Heart right ventricle (tissue), 16 donors: Measurements from ENCODE around the gene RBM4B. TPM values are rescaled to one million over a fixed set of nuclear protein-coding genes. Genes with fewer than 3 reads are reported as not detected.

Source experiments
- ATAC-seq, 8 donors: fragments of 200-7000 bp; cut with Tn5 transposase; one replicate each; pipeline ENCODE4 v1.9.1; 2020; ENCODE audit warnings: mild to moderate bottlenecking in 8 of 8, moderate library complexity in 8 of 8, moderate number of reproducible peaks in 1 of 8
- DNase-seq, 2 donors: peaks; one replicate each; pipeline ENCODE4 v3.0.0-alpha.2; 2020
- H3K27ac ChIP-seq, 10 donors: fragments of 200-600 bp; sonication (generic) in 2 of 10; one replicate each; pipeline versions ENCODE4 v1.5.0 to v1.8.0; 2020 to 2022; ENCODE audit warnings: mild to moderate bottlenecking in 3 of 10
- H3K27me3 ChIP-seq, 7 donors: fragments of 200-600 bp; one replicate each; pipeline ENCODE4 v1.8.0; 2021 to 2022; ENCODE audit warnings: mild to moderate bottlenecking in 2 of 7
- H3K36me3 ChIP-seq, 9 donors: fragments of 200-600 bp; sonication (generic) in 1 of 9; one replicate each; pipeline versions ENCODE4 v1.5.0 to v1.8.0; 2020 to 2022; ENCODE audit warnings: mild to moderate bottlenecking in 2 of 9
- H3K4me1 ChIP-seq, 9 donors: fragments of 200-600 bp; sonication (generic) in 1 of 9; one replicate each; pipeline versions ENCODE4 v1.5.0 to v1.8.0; 2020 to 2022; ENCODE audit warnings: mild to moderate bottlenecking in 4 of 9
- H3K4me3 ChIP-seq, 10 donors: fragments of 200-600 bp; sonication (generic) in 2 of 10; one replicate each; pipeline versions ENCODE4 v1.5.0 to v1.8.0; 2020 to 2022; ENCODE audit warnings: mild to moderate bottlenecking in 7 of 10, moderate library complexity in 2 of 10
- H3K9me3 ChIP-seq, 11 donors: fragments of 200-600 bp in 10 of 11; sonication (generic) in 2 of 11; one replicate each; pipeline versions ENCODE4 v1.5.0 to v1.8.0; 2013 to 2022; ENCODE audit warnings: mild to moderate bottlenecking in 2 of 11, control low read depth in 1 of 11, moderate library complexity in 1 of 11
- WGBS, 2 donors: extraction: QIAGEN DNeasy Blood & Tissue Kit; methylation state at CpG; one replicate each; pipeline ENCODE4 v1.1.7; 2013; ENCODE audit warnings: inconsistent platforms in 1 of 2; 5-methylcytosine and 5-hydroxymethylcytosine counted together
- intact Hi-C, 10 donors: fragments of 100-400 bp; cut with DNase I; formaldehyde crosslinking; loops; one replicate each; pipeline versions ENCODE4 v1.11.1 to v1.14.2; 2022
- polyA plus RNA-seq, 2 donors: library from polyadenylated mRNA; stranded (reverse); fragments of 200-250 nt; gene quantifications; one replicate each; pipeline ENCODE4 v1.2.3, GENCODE V29; 2013
- total RNA-seq, 10 donors: library from RNA; stranded (reverse); fragmentation: NEBNext Ultra II Directional in 3 of 10; extraction: Animal tissue kit (Norgen Biotek cat#: 25700) in 3 of 10; gene quantifications; one replicate each; pipeline versions ENCODE4 v1.2.1 to v1.2.4, GENCODE V29; 2021 to 2023
- TF ChIP-seq, protein P1 (sequence below), 9 donors: fragments of 200-600 bp; sonication (generic) in 2 of 9; IDR thresholded peaks; one replicate each; pipeline versions ENCODE4 v1.5.0 to v1.8.0; 2021 to 2022; ENCODE audit warnings: antibody characterized with exemption in 9 of 9, mild to moderate bottlenecking in 5 of 9, moderate library complexity in 1 of 9
- donor health status: Arrhythmogenic right ventricular cardiomyopathy.
- donor health status: ischemic (EF 13 %, LVEDD 7.1; RV severe dilation, severe dysfunction).
- donor health status: healthy with polysubstance abuse.
- donor health status: DM: no; HTN: yes; CAD: no.
- donor health status: DM: no; HTN: no; CAD: no.
- donor health status: ischemic (EF 25% LVEDD 6.9; RV normal size, moderate dysfunction).
- donor health status: ischemic (EF 25% LVEDD 5.7; RV mildly dilated, moderate dysfunction).
- donor health status: healthy.
- donor health status: DM: yes; HTN: yes; CAD: no.
- donor health status: Ischemic cardiomyopathy.
- donor health status: ischemic (EF 35%, LVEDD 5.7; RV mildly dilated, moderate dysfunction).
- donor health status: nonischemic (EF 11% LVEDD 7.7; RV severe dilation, severe dysfunction).
- donor health status: DM: yes; HTN: yes; CAD: no.
- donor health status: PGD.
- donor health status: ischemic (EF 29% LVEDD 5.4; RV normal size, mild dysfunction).
- donor health status: nonischemic (EF 23%, LVEDD 6.1; RV moderate dilation, normal function).

Gene RBM4B
- total and polyA plus RNA-seq, 12 donors, result 5.7 to 12.6 (median 9.0) TPM

- no peak for ATAC-seq
- Histone ChIP-seq H3K27me3 (no peaks in the 10 kb centered on the region), H3K9me3 (no peaks in the 10 kb centered on the region), H3K4me3 (no peak overlapping the region), H3K27ac (no peak overlapping the region), H3K4me1 (peaks cover 0 to 8% (median 5%) of the 10 kb centered on the region in 9 donors), H3K36me3 (no peaks in the 10 kb centered on the region)
- intact Hi-C loops, result loop anchor here in 2 of 10 donors (2.0 to 5.0 kb wide), 3 partner anchors 140 to 379 kb away; no protein-coding TSS in a partner anchor
- WGBS, 2 donors, result 90 to 92% methylated on average over 20 of the region's 20 CpGs
- no peak for DNase-seq
- TF ChIP-seq, protein P1, sequence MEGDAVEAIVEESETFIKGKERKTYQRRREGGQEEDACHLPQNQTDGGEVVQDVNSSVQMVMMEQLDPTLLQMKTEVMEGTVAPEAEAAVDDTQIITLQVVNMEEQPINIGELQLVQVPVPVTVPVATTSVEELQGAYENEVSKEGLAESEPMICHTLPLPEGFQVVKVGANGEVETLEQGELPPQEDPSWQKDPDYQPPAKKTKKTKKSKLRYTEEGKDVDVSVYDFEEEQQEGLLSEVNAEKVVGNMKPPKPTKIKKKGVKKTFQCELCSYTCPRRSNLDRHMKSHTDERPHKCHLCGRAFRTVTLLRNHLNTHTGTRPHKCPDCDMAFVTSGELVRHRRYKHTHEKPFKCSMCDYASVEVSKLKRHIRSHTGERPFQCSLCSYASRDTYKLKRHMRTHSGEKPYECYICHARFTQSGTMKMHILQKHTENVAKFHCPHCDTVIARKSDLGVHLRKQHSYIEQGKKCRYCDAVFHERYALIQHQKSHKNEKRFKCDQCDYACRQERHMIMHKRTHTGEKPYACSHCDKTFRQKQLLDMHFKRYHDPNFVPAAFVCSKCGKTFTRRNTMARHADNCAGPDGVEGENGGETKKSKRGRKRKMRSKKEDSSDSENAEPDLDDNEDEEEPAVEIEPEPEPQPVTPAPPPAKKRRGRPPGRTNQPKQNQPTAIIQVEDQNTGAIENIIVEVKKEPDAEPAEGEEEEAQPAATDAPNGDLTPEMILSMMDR (IDR thresholded peaks at IDR 0.05), result no peak
These were observed 15.2 kb upstream of the RBM4B start for GRCh38 chr11:66692871-66693331.

DNA sequence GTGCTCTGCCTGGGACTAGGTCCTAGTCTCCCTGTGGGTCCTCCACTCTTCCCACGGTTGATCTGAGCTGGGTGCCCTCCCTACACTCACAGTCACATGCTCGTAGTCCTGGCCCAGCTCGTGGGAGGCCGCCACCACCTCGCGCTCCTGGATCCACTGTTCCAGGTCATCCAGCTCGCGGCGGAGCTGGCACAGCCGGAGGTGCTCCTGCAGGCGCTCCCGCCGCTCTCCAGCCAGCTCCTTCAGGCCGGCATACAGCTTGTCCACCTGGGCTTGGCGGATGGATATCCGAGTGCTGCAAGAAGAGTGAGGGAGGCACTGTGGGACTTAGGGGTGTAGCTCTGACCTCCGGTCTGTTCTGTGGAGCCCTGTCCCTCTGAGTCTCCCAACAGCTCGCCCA is 14.8 kb upstream of the RBM4B start:
- 93 to 95% methylated on average over 18 of the region's 18 CpGs for WGBS, 2 donors
- no peaks in the 10 kb centered on the region for H3K36me3 ChIP-seq
- intact Hi-C loops, result loop anchor here in 2 of 10 donors (2.0 to 5.0 kb wide), 3 partner anchors 140 to 380 kb away; no protein-coding TSS in a partner anchor
- ATAC-seq (no peak), DNase-seq (no peak)
- H3K27me3 ChIP-seq, result no peaks in the 10 kb centered on the region
- H3K4me3 ChIP-seq, result no peak overlapping the region
- H3K27ac ChIP-seq, result no peak overlapping the region
- H3K4me1 ChIP-seq, result peaks cover 0 to 8% (median 5%) of the 10 kb centered on the region in 9 donors
- TF ChIP-seq, protein P1 (IDR thresholded peaks at IDR 0.05), result no peak
- no peaks in the 10 kb centered on the region for H3K9me3 ChIP-seq

- H3K4me1 ChIP-seq, result peaks cover 0 to 8% (median 5%) of the 10 kb centered on the region in 9 donors
- H3K36me3 ChIP-seq, result no peaks in the 10 kb centered on the region
- H3K27me3 ChIP-seq, result no peaks in the 10 kb centered on the region
- no peak for DNase-seq
- H3K9me3 ChIP-seq, result no peaks in the 10 kb centered on the region
- TF ChIP-seq, protein P1 (IDR thresholded peaks at IDR 0.05), result no peak
- intact Hi-C loops, result loop anchor here in 2 of 10 donors (5.0 kb wide), 2 partner anchors 191 to 381 kb away; no protein-coding TSS in a partner anchor
- WGBS, 2 donors, result 91 to 93% methylated on average over 38 of the region's 38 CpGs
- H3K4me3 ChIP-seq, result no peak overlapping the region
- ATAC-seq, result no peak
- no peak overlapping the region for H3K27ac ChIP-seq
These were observed 13.8 kb upstream of the RBM4B start for GRCh38 chr11:66691311-66691980.

DNA sequence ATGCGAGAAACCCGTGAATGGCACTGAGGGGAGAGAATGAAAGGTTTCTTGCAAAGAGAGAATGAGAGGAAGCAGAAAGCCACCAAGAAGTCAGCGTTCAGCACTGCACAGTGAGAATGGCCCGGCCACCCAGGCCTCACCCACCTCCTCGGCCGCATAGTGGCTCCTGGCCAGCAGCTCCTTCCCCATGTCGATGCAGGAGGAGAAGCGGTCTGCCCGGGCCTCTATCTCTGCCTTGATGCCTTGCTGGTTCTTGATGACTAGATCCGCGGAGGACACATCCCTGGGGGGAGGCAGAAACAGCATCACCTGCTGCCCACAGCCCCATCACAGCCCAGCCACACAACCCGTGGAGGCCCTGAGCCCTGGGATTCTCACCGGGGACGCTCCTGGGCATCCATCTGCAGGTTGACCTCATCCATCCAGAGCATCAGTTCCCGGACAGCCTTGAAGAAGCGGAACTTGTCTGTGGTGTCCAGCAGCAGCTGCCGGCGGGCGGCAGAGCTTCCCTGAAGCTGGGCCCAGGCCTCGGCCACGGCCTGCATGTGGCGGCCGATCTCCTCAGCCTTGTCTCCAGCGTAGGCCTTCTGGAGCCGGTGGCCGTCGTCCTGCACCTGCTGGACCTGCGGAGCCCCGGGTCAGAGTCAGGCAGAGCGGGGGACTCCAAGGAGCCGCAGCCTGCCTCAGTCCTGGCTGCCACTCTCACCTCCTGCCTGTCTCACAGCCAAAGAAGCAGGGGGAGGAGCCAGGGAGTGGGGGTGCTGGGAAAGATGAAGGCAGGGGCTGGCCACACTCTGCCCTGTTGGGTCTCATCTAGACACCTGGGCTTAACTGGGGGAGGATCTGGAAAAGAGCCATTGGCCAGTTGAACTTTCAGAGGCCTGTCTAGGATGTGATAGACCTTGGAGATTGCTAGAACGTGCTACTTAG is 12.2 kb upstream of the RBM4B start:
- intact Hi-C loops, result loop anchor here in 5 of 10 donors (5.0 to 10.0 kb wide), 5 partner anchors 118 to 382 kb away; no protein-coding TSS in a partner anchor
- H3K27me3 ChIP-seq, result no peaks in the 10 kb centered on the region
- 92 to 95% methylated on average over 32 of the region's 32 CpGs for WGBS, 2 donors
- no peaks in the 10 kb centered on the region for H3K36me3 ChIP-seq
- no peak for DNase-seq
- H3K4me1 ChIP-seq, result peaks cover 0 to 7% (median 5%) of the 10 kb centered on the region in 9 donors
- H3K9me3 ChIP-seq, result no peaks in the 10 kb centered on the region
- H3K27ac ChIP-seq, result no peak overlapping the region
- no peak overlapping the region for H3K4me3 ChIP-seq
- TF ChIP-seq, protein P1 (IDR thresholded peaks at IDR 0.05), result no peak
- no peak for ATAC-seq
